Umbilical cord (tissue), 2 donors: ENCODE data around the gene RBMS3. TPM values are rescaled to one million over a fixed set of nuclear protein-coding genes. Genes with fewer than 3 reads are reported as not detected.

Source experiments
- DNase-seq: peaks from one replicate; pipeline ENCODE4 v3.0.0-alpha.2; 2015; ENCODE audit warnings: low spot score
- total RNA-seq: library from RNA; depleted of rRNA; stranded (reverse); fragments of >200 nt; gene quantifications from one replicate; pipeline ENCODE4 v1.2.3, GENCODE V29; 2014; ENCODE audit warnings: low replicate concordance; ENCODE audit not compliant: insufficient read depth

Gene RBMS3
- total RNA-seq, 1 donor from 2014 or later: 195 TPM

- DNase-seq: no peak
These were observed 200.4 kb downstream of the RBMS3 start for GRCh38 chr3:29481249-29481648.

- no peak for DNase-seq
These were observed 201.3 kb downstream of the RBMS3 start for GRCh38 chr3:29481969-29482767.

- DNase-seq: no peak
These were observed 203.8 kb downstream of the RBMS3 start for GRCh38 chr3:29484633-29485032.

GRCh38 chr3:29486096-29486495 is 205.2 kb downstream of the RBMS3 start:
- no peak for DNase-seq

- no peak for DNase-seq
These were observed 206.0 kb downstream of the RBMS3 start for GRCh38 chr3:29486917-29487316.

- DNase-seq: no peak
These were observed 208.1 kb downstream of the RBMS3 start for GRCh38 chr3:29488922-29489321.

- no peak for DNase-seq
These were observed 212.2 kb downstream of the RBMS3 start for GRCh38 chr3:29493109-29493508.

GRCh38 chr3:29494305-29495036 is 213.6 kb downstream of the RBMS3 start:
- DNase-seq: peak; percentile 24

GRCh38 chr3:29497282-29497681 is 216.4 kb downstream of the RBMS3 start:
- no peak for DNase-seq

GRCh38 chr3:29502771-29503170 is 221.9 kb downstream of the RBMS3 start:
- DNase-seq: peak; percentile 91

- no peak for DNase-seq
These were observed 222.4 kb downstream of the RBMS3 start for GRCh38 chr3:29503314-29503713.

- DNase-seq: no peak
These were observed 223.1 kb downstream of the RBMS3 start for GRCh38 chr3:29503958-29504357.

GRCh38 chr3:29506502-29506901 is 225.6 kb downstream of the RBMS3 start:
- no peak for DNase-seq

GRCh38 chr3:29511701-29512100 is 230.8 kb downstream of the RBMS3 start:
- no peak for DNase-seq

- no peak for DNase-seq
These were observed 231.8 kb downstream of the RBMS3 start for GRCh38 chr3:29512641-29513040.

GRCh38 chr3:29513236-29513635 is 232.4 kb downstream of the RBMS3 start:
- peak; percentile 50 for DNase-seq

GRCh38 chr3:29514170-29514569 is 233.3 kb downstream of the RBMS3 start:
- no peak for DNase-seq

GRCh38 chr3:29514912-29515311 is 234.0 kb downstream of the RBMS3 start:
- DNase-seq: no peak

- no peak for DNase-seq
These were observed 234.6 kb downstream of the RBMS3 start for GRCh38 chr3:29515451-29515850.

GRCh38 chr3:29516164-29516563 is 235.3 kb downstream of the RBMS3 start:
- DNase-seq: no peak

GRCh38 chr3:29520764-29521163 is 239.9 kb downstream of the RBMS3 start:
- DNase-seq: no peak

GRCh38 chr3:29521293-29521692 is 240.4 kb downstream of the RBMS3 start:
- peak; percentile 53 for DNase-seq

GRCh38 chr3:29521751-29522150 is 240.9 kb downstream of the RBMS3 start:
- peak; percentile 38 for DNase-seq
